Gastrocnemius medialis (tissue), 4 donors: ENCODE data around the gene CNGA4.

ENCODE experiments used
- POLR2A ChIP-seq, 2 donors: fragments of 450-650 bp; IDR thresholded peaks; one replicate each; pipeline ENCODE4 v1.6.1; 2017; ENCODE audit warnings: antibody characterized with exemption in 2 of 2, mild to moderate bottlenecking in 2 of 2, moderate library complexity in 2 of 2
- TF ChIP-seq, protein P1 (sequence below), 5 experiments: fragments of 450-650 bp in 3 of 5; fragments of 200-600 bp in 2 of 5; sonication (generic) in 2 of 5; IDR thresholded peaks in 4 of 5; conservative IDR thresholded peaks in 1 of 5; 1 replicate in 4 of 5; 2 replicates in 1 of 5; pipeline ENCODE4 v1.5.1; 2016 to 2019; ENCODE audit warnings: antibody characterized with exemption in 5 of 5, mild to moderate bottlenecking in 3 of 5, moderate library complexity in 3 of 5

DNA sequence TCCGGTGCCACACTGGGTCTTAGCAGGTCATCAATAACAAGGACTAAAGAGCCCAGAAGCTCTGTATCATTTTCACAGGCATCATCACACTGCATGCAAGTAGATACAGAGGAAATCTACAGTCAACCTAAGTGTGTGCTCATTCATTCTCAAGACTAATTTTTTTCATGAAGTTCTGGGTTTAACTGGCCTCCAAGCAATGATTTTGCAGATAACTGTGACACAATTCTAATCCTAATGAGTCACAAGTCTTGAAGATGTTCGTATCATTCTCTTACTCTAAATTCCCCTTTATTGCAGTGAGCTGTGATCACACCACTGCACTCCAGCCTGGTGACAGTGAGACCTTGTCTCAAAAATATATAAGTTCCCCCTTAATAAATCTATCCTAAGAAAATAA is 37.4 kb upstream of the CNGA4 start:
- TF ChIP-seq, protein P1, sequence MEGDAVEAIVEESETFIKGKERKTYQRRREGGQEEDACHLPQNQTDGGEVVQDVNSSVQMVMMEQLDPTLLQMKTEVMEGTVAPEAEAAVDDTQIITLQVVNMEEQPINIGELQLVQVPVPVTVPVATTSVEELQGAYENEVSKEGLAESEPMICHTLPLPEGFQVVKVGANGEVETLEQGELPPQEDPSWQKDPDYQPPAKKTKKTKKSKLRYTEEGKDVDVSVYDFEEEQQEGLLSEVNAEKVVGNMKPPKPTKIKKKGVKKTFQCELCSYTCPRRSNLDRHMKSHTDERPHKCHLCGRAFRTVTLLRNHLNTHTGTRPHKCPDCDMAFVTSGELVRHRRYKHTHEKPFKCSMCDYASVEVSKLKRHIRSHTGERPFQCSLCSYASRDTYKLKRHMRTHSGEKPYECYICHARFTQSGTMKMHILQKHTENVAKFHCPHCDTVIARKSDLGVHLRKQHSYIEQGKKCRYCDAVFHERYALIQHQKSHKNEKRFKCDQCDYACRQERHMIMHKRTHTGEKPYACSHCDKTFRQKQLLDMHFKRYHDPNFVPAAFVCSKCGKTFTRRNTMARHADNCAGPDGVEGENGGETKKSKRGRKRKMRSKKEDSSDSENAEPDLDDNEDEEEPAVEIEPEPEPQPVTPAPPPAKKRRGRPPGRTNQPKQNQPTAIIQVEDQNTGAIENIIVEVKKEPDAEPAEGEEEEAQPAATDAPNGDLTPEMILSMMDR (IDR thresholded peaks at IDR 0.05 in 4 of 5, conservative IDR thresholded peaks at IDR 0.05 in 1 of 5): no peak
- no peak for TF ChIP-seq POLR2A (IDR thresholded peaks at IDR 0.05)
